GM21619 (cell line): Measurements from ENCODE around the gene NKD2.

Experiments used
- ATAC-seq: cut with Tn5 transposase; IDR thresholded peaks from one replicate; pipeline ENCODE4 v1.9.1; 2021; ENCODE audit not compliant: unreplicated experiment

NKD2 gene

GRCh38 chr5:978054-978453 lies 30.5 kb upstream of the NKD2 start:
- ATAC-seq = no peak

- no peak for ATAC-seq
Observed at GRCh38 chr5:978693-979092, 29.9 kb upstream of the NKD2 start.

GRCh38 chr5:979100-979817 lies 29.3 kb upstream of the NKD2 start:
- no peak for ATAC-seq

GRCh38 chr5:980001-980588 lies 28.5 kb upstream of the NKD2 start:
- ATAC-seq = no peak

GRCh38 chr5:980966-981365 lies 27.6 kb upstream of the NKD2 start:
- no peak for ATAC-seq

- no peak for ATAC-seq
Observed at GRCh38 chr5:981456-981855, 27.1 kb upstream of the NKD2 start.

- no peak for ATAC-seq
Observed at GRCh38 chr5:982377-983237, 26.0 kb upstream of the NKD2 start.

GRCh38 chr5:983238-983524 lies 25.4 kb upstream of the NKD2 start:
- no peak for ATAC-seq

- ATAC-seq = no peak
Observed at GRCh38 chr5:983568-983967, 25.0 kb upstream of the NKD2 start.

- no peak for ATAC-seq
Observed at GRCh38 chr5:984774-985173, 23.8 kb upstream of the NKD2 start.

- ATAC-seq = no peak
Observed at GRCh38 chr5:987761-988160, 20.8 kb upstream of the NKD2 start.

GRCh38 chr5:988322-988721 lies 20.3 kb upstream of the NKD2 start:
- ATAC-seq = no peak

GRCh38 chr5:989961-990530 lies 18.6 kb upstream of the NKD2 start:
- no peak for ATAC-seq

- ATAC-seq = no peak
Observed at GRCh38 chr5:991472-992267, 16.9 kb upstream of the NKD2 start.

GRCh38 chr5:994272-994607 lies 14.4 kb upstream of the NKD2 start:
- no peak for ATAC-seq

- ATAC-seq = no peak
Observed at GRCh38 chr5:994821-995220, 13.8 kb upstream of the NKD2 start.

- no peak for ATAC-seq
Observed at GRCh38 chr5:995318-995717, 13.3 kb upstream of the NKD2 start.

- ATAC-seq = no peak
Observed at GRCh38 chr5:997001-997474, 11.6 kb upstream of the NKD2 start.

GRCh38 chr5:997711-998110 lies 10.9 kb upstream of the NKD2 start:
- ATAC-seq = no peak

- no peak for ATAC-seq
Observed at GRCh38 chr5:998246-999031, 10.2 kb upstream of the NKD2 start.
